Vagina (tissue), 2 donors: Measurements from ENCODE around the gene RECK.

Experiments
- POLR2A ChIP-seq, 2 donors: fragments of 450-650 bp; IDR thresholded peaks; one replicate each; pipeline ENCODE4 v1.6.1; 2017; ENCODE audit warnings: antibody characterized with exemption in 2 of 2, mild to moderate bottlenecking in 2 of 2, moderate library complexity in 2 of 2
- TF ChIP-seq, protein P1 (sequence below), 3 experiments: fragments of 450-650 bp in 2 of 3; fragments of 200-600 bp in 1 of 3; sonication (generic) in 1 of 3; IDR thresholded peaks; one replicate each; pipeline ENCODE4 v1.5.1; 2017 to 2019; ENCODE audit warnings: antibody characterized with exemption in 3 of 3, mild to moderate bottlenecking in 2 of 3, moderate library complexity in 2 of 3

DNA sequence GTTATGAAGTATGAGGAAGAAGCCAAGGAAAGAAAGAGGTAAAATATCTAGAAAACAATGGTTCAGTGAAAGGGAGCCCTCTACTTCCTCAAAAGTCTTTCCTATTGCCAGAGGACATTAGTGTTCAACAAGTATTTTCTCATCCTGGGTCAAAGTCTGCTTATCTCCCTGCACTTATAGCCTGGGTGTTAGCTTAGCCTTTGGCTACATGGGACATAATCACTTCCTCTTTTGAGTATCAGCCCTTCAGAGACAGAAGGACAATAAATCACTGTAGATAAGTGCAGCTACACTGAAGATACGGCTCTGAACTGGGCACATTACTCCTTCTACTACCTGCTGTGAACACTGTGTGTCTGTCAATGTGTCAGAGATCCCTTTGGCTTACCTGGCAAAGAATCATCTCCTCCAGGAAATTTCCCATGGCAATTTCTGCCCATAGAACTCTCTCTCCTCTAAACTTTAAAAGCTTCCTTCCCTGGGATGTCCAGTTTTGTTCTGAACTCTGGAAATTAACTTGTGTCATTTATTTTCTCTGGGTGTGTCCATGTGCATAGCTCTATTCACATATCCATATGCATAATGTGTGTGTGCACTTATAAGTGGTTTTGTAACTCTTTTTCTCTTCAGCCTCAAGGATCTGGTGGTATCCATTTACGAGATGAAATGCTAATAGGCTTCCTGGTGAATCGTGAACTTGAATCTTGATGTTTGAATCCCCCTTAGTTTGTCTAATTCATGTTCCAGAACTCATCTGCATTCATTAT, 30.0 kb upstream of the RECK start:
- TF ChIP-seq, protein P1, sequence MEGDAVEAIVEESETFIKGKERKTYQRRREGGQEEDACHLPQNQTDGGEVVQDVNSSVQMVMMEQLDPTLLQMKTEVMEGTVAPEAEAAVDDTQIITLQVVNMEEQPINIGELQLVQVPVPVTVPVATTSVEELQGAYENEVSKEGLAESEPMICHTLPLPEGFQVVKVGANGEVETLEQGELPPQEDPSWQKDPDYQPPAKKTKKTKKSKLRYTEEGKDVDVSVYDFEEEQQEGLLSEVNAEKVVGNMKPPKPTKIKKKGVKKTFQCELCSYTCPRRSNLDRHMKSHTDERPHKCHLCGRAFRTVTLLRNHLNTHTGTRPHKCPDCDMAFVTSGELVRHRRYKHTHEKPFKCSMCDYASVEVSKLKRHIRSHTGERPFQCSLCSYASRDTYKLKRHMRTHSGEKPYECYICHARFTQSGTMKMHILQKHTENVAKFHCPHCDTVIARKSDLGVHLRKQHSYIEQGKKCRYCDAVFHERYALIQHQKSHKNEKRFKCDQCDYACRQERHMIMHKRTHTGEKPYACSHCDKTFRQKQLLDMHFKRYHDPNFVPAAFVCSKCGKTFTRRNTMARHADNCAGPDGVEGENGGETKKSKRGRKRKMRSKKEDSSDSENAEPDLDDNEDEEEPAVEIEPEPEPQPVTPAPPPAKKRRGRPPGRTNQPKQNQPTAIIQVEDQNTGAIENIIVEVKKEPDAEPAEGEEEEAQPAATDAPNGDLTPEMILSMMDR (IDR thresholded peaks at IDR 0.05), result no peak
- no peak for TF ChIP-seq POLR2A (IDR thresholded peaks at IDR 0.05)
